ENCODE results near the gene CCHCR1.
"Not testable (repeated sequence)": the region's sequence is repeated elsewhere in the genome, so short reads cannot be mapped to it uniquely, and the experiment has no call there.

CCHCR1 gene, protein sequence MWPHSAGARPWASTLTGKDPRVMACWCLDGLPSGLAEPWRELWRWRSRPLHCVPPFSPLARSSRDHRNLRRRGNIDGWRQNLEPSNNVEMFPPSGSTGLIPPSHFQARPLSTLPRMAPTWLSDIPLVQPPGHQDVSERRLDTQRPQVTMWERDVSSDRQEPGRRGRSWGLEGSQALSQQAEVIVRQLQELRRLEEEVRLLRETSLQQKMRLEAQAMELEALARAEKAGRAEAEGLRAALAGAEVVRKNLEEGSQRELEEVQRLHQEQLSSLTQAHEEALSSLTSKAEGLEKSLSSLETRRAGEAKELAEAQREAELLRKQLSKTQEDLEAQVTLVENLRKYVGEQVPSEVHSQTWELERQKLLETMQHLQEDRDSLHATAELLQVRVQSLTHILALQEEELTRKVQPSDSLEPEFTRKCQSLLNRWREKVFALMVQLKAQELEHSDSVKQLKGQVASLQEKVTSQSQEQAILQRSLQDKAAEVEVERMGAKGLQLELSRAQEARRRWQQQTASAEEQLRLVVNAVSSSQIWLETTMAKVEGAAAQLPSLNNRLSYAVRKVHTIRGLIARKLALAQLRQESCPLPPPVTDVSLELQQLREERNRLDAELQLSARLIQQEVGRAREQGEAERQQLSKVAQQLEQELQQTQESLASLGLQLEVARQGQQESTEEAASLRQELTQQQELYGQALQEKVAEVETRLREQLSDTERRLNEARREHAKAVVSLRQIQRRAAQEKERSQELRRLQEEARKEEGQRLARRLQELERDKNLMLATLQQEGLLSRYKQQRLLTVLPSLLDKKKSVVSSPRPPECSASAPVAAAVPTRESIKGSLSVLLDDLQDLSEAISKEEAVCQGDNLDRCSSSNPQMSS

GRCh38 chr6:31157513-31158139 is at the start of gene CCHCR1:
CCHCR1 (minus strand) TSS chr6:31157802; CDS start chr6:31157600, 202 bp downstream.
- no peak for DNase-seq
- intact Hi-C loops (cut with DNase I), result loop anchor here (5.0 kb wide), 1 partner anchor 40 kb away; no protein-coding TSS in a partner anchor

DNA sequence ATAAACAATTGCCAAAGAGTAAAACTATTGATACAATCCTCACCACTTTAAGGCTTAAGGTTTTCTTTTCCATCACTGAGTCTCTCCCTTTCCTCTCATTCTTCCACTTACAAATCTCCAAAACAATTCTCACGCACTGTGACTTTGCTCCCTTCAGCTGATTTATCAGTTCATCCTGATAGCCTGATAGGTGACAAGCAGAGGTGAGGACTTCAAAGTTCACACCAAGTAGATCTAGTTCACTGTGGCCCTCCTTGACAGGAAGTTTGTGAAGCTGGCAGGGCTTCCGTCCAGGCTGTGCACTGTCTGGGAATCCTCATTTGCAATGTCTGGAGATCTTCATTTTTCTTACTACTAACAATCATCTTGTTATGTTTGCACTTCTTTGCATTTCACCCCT is 48.0 kb upstream of the CCHCR1 start:
- DNase-seq, result no peak
- intact Hi-C loops (cut with DNase I), result no loop called here

GRCh38 chr6:31204751-31205145 is 47.1 kb upstream of the CCHCR1 start:
- intact Hi-C loops (cut with DNase I), result loop anchor here (5.0 kb wide), 1 partner anchor 153 kb away; the partner anchor contains the start of gene HLA-B
- DNase-seq, result no peak

- peak in 1 of 42 donors; percentile 20 for DNase-seq
- intact Hi-C loops (cut with DNase I), result loop anchor here (5.0 kb wide), 1 partner anchor 154 kb away; the partner anchor contains the start of gene HLA-B
Observed at GRCh38 chr6:31203345-31203979, 45.9 kb upstream of the CCHCR1 start.

- intact Hi-C loops (cut with DNase I), result loop anchor here (5.0 kb wide), 1 partner anchor 155 kb away; the partner anchor contains the start of gene HLA-B
- no peak for DNase-seq
Observed at GRCh38 chr6:31202259-31203166, 44.9 kb upstream of the CCHCR1 start.

GRCh38 chr6:31199105-31199452 is 41.5 kb upstream of the CCHCR1 start:
- DNase-seq, result not testable (repeated sequence)
- intact Hi-C loops (cut with DNase I), result loop anchor here (2.0 to 5.0 kb wide), 2 partner anchors 42 to 168 kb away; partner anchors contain the start of genes CCHCR1 and TCF19

- peak; percentile 74 to 93 (median 86) for DNase-seq
- intact Hi-C loops (cut with DNase I), result loop anchor here (2.0 to 5.0 kb wide), 2 partner anchors 40 to 169 kb away; partner anchors contain the start of genes CCHCR1 and TCF19
Observed at GRCh38 chr6:31197559-31198305, 40.1 kb upstream of the CCHCR1 start.

GRCh38 chr6:31196251-31197022 is 38.8 kb upstream of the CCHCR1 start:
- not testable (repeated sequence) for DNase-seq
- intact Hi-C loops (cut with DNase I), result loop anchor here (5.0 kb wide), 1 partner anchor 39 kb away; the partner anchor contains the start of genes CCHCR1 and TCF19

DNA sequence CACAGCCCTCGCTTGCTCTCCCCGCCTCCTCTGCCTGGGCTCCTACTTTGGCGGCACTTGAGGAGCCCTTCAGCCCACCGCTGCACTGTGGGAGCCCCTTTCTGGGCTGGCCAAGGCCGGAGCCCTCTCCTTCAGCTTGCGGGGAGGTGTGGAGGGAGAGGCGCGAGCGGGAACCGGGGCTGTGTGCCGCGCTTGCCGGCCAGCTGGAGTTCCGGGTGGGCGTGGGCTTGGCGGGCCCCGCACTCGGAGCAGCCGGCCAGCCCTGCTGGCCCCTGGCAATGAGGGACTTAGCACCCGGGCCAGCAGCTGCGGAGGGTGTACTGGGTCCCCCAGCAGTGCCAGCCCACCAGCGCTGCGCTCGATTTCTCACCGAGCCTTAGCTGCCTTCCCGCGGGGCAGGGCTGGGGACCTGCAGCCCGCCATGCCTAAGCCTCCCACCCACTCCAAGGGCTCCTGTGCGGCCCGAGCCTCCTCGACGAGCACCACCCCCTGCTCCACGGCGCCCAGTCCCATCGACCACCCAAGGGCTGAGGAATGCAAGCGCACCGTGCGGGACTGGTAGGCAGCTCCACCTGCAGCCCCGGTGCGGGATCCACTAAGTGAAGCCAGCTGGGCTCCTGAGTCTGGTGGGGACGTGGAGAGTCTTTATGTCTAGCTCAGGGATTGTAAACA is 37.8 kb upstream of the CCHCR1 start:
- intact Hi-C loops (cut with DNase I), result loop anchor here (5.0 kb wide), 1 partner anchor 38 kb away; the partner anchor contains the start of genes CCHCR1 and TCF19

GRCh38 chr6:31194061-31194834 is 36.6 kb upstream of the CCHCR1 start:
- intact Hi-C loops (cut with DNase I), result loop anchor here (5.0 kb wide), 1 partner anchor 57 kb away; the partner anchor contains the start of gene PSORS1C2
- no peak for DNase-seq

More for the DNA sequence above, 37.8 kb upstream of the CCHCR1 start:
- DNase-seq, result not testable (repeated sequence)

DNA sequence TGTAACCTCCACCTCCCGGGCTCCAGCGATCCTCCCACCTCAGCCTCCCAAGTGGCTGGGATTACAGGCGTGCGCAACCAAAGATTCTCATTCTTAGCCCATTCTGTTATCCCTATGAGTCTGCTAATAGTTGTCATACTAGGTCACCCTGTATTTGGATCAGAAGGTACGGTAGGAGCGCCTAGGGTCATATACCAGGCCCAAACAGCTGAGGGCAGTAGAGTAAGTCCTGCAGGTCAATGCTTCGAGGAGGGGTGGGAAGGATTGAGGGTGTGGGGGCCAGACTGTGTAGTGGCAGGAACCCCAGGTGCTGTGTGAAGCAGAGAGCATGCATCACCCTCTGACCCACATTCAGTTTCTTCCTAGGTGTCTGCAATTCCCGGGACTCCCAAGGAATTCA is 35.6 kb upstream of the CCHCR1 start:
- intact Hi-C loops (cut with DNase I), result loop anchor here (5.0 kb wide), 1 partner anchor 56 kb away; the partner anchor contains the start of gene PSORS1C2
- no peak for DNase-seq

DNA sequence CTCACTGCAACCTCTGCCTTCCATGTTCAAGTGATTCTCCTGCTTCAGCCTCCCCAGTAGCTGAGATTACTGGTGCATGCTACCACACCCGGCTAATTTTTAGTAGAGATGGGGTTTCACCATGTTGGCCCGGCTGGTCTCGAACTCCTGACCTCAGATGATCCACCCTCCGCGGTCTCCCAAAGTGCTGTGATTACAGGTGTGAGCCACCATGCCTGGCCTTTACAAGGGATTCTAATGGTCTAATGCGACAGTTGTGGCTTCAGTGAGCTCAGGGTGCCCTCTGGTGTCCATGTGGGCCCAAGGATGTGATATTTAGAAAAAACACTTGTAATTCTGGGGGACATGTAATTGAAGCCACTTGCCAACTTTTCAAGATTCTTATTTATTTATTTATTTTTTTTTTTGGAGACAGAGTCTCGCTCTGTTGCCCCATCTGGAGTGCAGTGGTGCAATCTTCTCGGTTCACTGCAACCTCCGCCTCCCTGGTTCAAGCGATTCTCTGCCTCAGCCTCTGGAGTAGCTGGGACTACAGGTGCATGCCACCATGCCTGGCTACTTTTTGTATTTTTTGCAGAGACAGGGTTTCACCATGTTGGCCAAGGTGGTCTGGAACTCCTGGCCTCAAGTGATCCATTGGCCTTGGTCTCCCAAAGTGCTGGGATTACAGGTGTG is 35.0 kb upstream of the CCHCR1 start:
- peak; percentile 25 to 86 (median 72) for DNase-seq
- intact Hi-C loops (cut with DNase I), result loop anchor here (5.0 kb wide), 1 partner anchor 55 kb away; the partner anchor contains the start of gene PSORS1C2

DNA sequence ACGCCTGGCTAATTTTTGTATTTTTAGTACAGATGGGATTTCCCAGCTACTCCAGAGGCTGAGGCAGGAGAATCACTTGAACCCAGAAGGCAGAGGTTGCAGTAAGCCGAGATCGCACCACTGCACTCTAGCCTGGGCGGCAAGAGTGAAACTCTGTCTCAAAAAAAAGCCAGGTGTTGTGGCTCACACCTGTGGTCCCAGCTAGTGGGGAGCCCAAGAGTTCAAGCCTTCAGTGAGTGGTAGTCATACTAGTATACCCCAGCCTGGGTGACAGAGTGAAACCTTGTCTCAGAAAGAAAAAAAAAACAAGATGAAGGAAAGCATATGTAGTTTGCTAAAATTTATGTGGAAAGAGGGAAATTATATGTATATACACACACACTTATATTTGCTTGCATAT is 32.9 kb upstream of the CCHCR1 start:
- intact Hi-C loops (cut with DNase I), result loop anchor here (5.0 kb wide), 1 partner anchor 53 kb away; the partner anchor contains the start of gene PSORS1C2

GRCh38 chr6:31189223-31189622 is 31.6 kb upstream of the CCHCR1 start:
- intact Hi-C loops (cut with DNase I); DNase-seq: not testable (repeated sequence)

More for the DNA sequence above, 32.9 kb upstream of the CCHCR1 start:
- no peak for DNase-seq

Measured in head of caudate nucleus (tissue), 42 donors.